ENCODE measurements around the gene ZSCAN12. TPM values are rescaled to one million over a fixed set of nuclear protein-coding genes. Genes with fewer than 3 reads are reported as not detected.

Gene ZSCAN12
- polyA plus RNA-seq, 1 donor from 2014 or later, result 20.3 TPM

DNA sequence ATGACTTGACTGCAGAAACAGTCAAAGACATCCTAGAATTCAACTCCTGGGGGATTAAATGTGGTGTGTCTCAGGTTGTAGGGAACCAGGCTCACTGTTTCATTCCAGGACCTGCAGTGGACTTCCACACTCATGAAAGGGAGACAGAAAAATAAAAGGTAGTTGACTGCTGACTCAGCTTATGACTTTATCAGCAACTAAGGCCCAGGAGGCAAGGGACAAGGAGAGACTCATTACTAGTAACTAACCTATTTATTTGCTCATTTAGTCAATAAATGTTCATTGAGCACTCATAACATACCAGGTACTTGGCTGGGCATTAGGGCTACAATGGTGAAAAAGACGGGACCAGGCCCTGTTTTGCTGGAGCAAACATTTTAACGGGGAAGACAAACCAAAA lies 66.5 kb downstream of the ZSCAN12 start:
- H3K9me3 ChIP-seq (ENCODE audit: low read length), result no peaks in the 10 kb centered on the region
- H3K36me3 ChIP-seq (ENCODE audit: insufficient read depth, low read length), result no peaks in the 10 kb centered on the region
- peaks cover 2% of the 10 kb centered on the region for H3K79me2 ChIP-seq (replicated peaks; ENCODE audit: insufficient read depth, low read length)
- peaks cover 11% of the 10 kb centered on the region for H3F3A ChIP-seq (ENCODE audit: insufficient read depth, low read length, poor library complexity, severe bottlenecking)
- no peak overlapping the region for H3K4me2 ChIP-seq (ENCODE audit: low read length)
- H3K27ac ChIP-seq (ENCODE audit: low read length), result no peak overlapping the region
- H3K9me2 ChIP-seq (ENCODE audit: insufficient read depth, low read length), result no peaks in the 10 kb centered on the region
- TF ChIP-seq EZH2 (IDR thresholded peaks at IDR 0.05; ENCODE audit: borderline replicate concordance, insufficient read depth, low read length, poor library complexity, severe bottlenecking) (no peak), SMC3 (conservative IDR thresholded peaks at IDR 0.05; ENCODE audit: poor library complexity) (no peak), POLR2AphosphoS5 (IDR thresholded peaks at IDR 0.05) (no peak), EP300 (conservative IDR thresholded peaks at IDR 0.05; ENCODE audit: poor library complexity, severe bottlenecking) (no peak), RAD21 (conservative IDR thresholded peaks at IDR 0.05) (no peak), TAF1 (IDR thresholded peaks at IDR 0.05; ENCODE audit: low read depth) (no peak), MXI1 (conservative IDR thresholded peaks at IDR 0.05; ENCODE audit: poor library complexity, severe bottlenecking) (no peak)
- TF ChIP-seq, protein P1, sequence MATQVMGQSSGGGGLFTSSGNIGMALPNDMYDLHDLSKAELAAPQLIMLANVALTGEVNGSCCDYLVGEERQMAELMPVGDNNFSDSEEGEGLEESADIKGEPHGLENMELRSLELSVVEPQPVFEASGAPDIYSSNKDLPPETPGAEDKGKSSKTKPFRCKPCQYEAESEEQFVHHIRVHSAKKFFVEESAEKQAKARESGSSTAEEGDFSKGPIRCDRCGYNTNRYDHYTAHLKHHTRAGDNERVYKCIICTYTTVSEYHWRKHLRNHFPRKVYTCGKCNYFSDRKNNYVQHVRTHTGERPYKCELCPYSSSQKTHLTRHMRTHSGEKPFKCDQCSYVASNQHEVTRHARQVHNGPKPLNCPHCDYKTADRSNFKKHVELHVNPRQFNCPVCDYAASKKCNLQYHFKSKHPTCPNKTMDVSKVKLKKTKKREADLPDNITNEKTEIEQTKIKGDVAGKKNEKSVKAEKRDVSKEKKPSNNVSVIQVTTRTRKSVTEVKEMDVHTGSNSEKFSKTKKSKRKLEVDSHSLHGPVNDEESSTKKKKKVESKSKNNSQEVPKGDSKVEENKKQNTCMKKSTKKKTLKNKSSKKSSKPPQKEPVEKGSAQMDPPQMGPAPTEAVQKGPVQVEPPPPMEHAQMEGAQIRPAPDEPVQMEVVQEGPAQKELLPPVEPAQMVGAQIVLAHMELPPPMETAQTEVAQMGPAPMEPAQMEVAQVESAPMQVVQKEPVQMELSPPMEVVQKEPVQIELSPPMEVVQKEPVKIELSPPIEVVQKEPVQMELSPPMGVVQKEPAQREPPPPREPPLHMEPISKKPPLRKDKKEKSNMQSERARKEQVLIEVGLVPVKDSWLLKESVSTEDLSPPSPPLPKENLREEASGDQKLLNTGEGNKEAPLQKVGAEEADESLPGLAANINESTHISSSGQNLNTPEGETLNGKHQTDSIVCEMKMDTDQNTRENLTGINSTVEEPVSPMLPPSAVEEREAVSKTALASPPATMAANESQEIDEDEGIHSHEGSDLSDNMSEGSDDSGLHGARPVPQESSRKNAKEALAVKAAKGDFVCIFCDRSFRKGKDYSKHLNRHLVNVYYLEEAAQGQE (IDR thresholded peaks at IDR 0.05; ENCODE audit: borderline replicate concordance), result no peak
- TF ChIP-seq, protein P2, sequence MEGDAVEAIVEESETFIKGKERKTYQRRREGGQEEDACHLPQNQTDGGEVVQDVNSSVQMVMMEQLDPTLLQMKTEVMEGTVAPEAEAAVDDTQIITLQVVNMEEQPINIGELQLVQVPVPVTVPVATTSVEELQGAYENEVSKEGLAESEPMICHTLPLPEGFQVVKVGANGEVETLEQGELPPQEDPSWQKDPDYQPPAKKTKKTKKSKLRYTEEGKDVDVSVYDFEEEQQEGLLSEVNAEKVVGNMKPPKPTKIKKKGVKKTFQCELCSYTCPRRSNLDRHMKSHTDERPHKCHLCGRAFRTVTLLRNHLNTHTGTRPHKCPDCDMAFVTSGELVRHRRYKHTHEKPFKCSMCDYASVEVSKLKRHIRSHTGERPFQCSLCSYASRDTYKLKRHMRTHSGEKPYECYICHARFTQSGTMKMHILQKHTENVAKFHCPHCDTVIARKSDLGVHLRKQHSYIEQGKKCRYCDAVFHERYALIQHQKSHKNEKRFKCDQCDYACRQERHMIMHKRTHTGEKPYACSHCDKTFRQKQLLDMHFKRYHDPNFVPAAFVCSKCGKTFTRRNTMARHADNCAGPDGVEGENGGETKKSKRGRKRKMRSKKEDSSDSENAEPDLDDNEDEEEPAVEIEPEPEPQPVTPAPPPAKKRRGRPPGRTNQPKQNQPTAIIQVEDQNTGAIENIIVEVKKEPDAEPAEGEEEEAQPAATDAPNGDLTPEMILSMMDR (IDR thresholded peaks at IDR 0.05; ENCODE audit: poor library complexity, severe bottlenecking), result no peak
- H3K27me3 ChIP-seq (ENCODE audit: insufficient read depth, low read depth, low read length), result no peaks in the 10 kb centered on the region
- no peak overlapping the region for H3K9ac ChIP-seq (ENCODE audit: low read length)
- H4K20me1 ChIP-seq (ENCODE audit: insufficient read depth), result no peaks in the 10 kb centered on the region
- no peak overlapping the region for H3K4me3 ChIP-seq (ENCODE audit: low read length)
- no peak overlapping the region for H2AFZ ChIP-seq (ENCODE audit: low read depth, low read length)

DNA sequence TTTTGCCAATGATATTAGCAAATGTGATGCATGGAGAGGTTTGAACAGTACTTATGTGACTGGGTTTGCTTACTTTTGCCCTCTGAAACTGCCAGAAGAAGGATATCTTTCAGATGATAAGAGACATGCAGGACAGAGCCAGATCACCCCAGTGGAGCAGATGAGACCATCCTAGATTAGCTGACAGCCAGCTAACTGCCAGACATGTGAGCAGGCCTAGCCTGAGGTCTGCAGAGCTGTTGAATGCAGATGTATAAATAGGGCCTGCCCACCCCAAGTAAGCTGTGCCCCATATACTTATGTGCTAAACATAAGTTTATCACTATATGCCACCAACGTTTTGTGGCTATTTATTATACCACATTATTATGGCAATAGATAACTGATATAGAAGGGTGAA lies 69.5 kb downstream of the ZSCAN12 start:
- TF ChIP-seq, protein P2 (IDR thresholded peaks at IDR 0.05; ENCODE audit: poor library complexity, severe bottlenecking), result no peak
- TF ChIP-seq EP300 (conservative IDR thresholded peaks at IDR 0.05; ENCODE audit: poor library complexity, severe bottlenecking) (no peak), MXI1 (conservative IDR thresholded peaks at IDR 0.05; ENCODE audit: poor library complexity, severe bottlenecking) (no peak), SMC3 (conservative IDR thresholded peaks at IDR 0.05; ENCODE audit: poor library complexity) (no peak), POLR2AphosphoS5 (IDR thresholded peaks at IDR 0.05) (no peak), EZH2 (IDR thresholded peaks at IDR 0.05; ENCODE audit: borderline replicate concordance, insufficient read depth, low read length, poor library complexity, severe bottlenecking) (no peak), TAF1 (IDR thresholded peaks at IDR 0.05; ENCODE audit: low read depth) (no peak), RAD21 (conservative IDR thresholded peaks at IDR 0.05) (no peak)
- TF ChIP-seq, protein P1 (IDR thresholded peaks at IDR 0.05; ENCODE audit: borderline replicate concordance), result no peak
- Histone ChIP-seq H3K9ac (ENCODE audit: low read length) (no peak overlapping the region), H3K27me3 (ENCODE audit: insufficient read depth, low read depth, low read length) (no peaks in the 10 kb centered on the region)

More for the DNA sequence above, 69.5 kb downstream of the ZSCAN12 start:
- Histone ChIP-seq H3K4me3 (ENCODE audit: low read length) (no peak overlapping the region), H3F3A (ENCODE audit: insufficient read depth, low read length, poor library complexity, severe bottlenecking) (no peaks in the 10 kb centered on the region), H3K9me2 (ENCODE audit: insufficient read depth, low read length) (no peaks in the 10 kb centered on the region), H3K79me2 (replicated peaks; ENCODE audit: insufficient read depth, low read length) (no peaks in the 10 kb centered on the region), H3K36me3 (ENCODE audit: insufficient read depth, low read length) (peaks cover 12% of the 10 kb centered on the region), H4K20me1 (ENCODE audit: insufficient read depth) (no peaks in the 10 kb centered on the region), H3K27ac (ENCODE audit: low read length) (no peak overlapping the region), H3K4me2 (ENCODE audit: low read length) (no peak overlapping the region), H3K9me3 (ENCODE audit: low read length) (no peaks in the 10 kb centered on the region), H2AFZ (ENCODE audit: low read depth, low read length) (no peak overlapping the region)

All from neural cell (in vitro differentiated cells).